Ascending aorta (tissue), 2 donors: ENCODE data around the gene C17orf100. TPM values are rescaled to one million over a fixed set of nuclear protein-coding genes. Genes with fewer than 3 reads are reported as not detected.
A peak's percentile ranks its signal among the peaks of the same experiment; 100 is the strongest.

Source experiments
- DNase-seq, 2 donors: peaks; one replicate each; pipeline ENCODE4 v3.0.0-alpha.2; 2019; ENCODE audit warnings: low spot score in 2 of 2
- H3K27ac ChIP-seq, 2 donors: fragments of 200-600 bp; sonication (generic); one replicate each; pipeline ENCODE4 v1.5.1; 2016 to 2017; ENCODE audit warnings: mild to moderate bottlenecking in 1 of 2
- H3K27me3 ChIP-seq: fragments of 200-600 bp; sonication (generic); one replicate; pipeline ENCODE4 v1.5.1; 2017
- H3K36me3 ChIP-seq, 2 donors: fragments of 200-600 bp; sonication (generic); one replicate each; pipeline ENCODE4 v1.5.1; 2016
- H3K4me1 ChIP-seq, 2 donors: fragments of 200-600 bp; sonication (generic); one replicate each; pipeline ENCODE4 v1.5.1; 2016 to 2017; ENCODE audit warnings: mild to moderate bottlenecking in 1 of 2
- H3K4me3 ChIP-seq, 2 donors: fragments of 200-600 bp; sonication (generic); one replicate each; pipeline ENCODE4 v1.5.1; 2016 to 2017; ENCODE audit warnings: mild to moderate bottlenecking in 1 of 2
- H3K9me3 ChIP-seq, 2 donors: fragments of 200-600 bp; sonication (generic); one replicate each; pipeline ENCODE4 v1.5.1; 2016
- CTCF ChIP-seq, 3 experiments: fragments of 200-600 bp in 2 of 3; fragments of 450-650 bp in 1 of 3; sonication (generic) in 2 of 3; IDR thresholded peaks; one replicate each; pipeline ENCODE4 v1.5.1; 2016 to 2019; ENCODE audit warnings: antibody characterized with exemption in 3 of 3, mild to moderate bottlenecking in 1 of 3, moderate library complexity in 1 of 3
- intact Hi-C: fragments of 100-400 bp; cut with DNase I; formaldehyde crosslinking; loops from one replicate; pipeline ENCODE4 v1.15.1; 2023
- total RNA-seq: library from RNA; depleted of rRNA; stranded (reverse); fragments of >200 nt; gene quantifications from one replicate; pipeline ENCODE4 v1.1.0, GENCODE V29; 2016

The C17orf100 gene
- total RNA-seq, 1 donor from 2014 or later: 4.3 TPM

GRCh38 chr17:6698004-6698403 lies 46.4 kb downstream of the C17orf100 start:
- Histone ChIP-seq H3K9me3 (no peaks in the 10 kb centered on the region), H3K27me3 (no peaks in the 10 kb centered on the region), H3K4me3 (no peak overlapping the region), H3K27ac (no peak overlapping the region), H3K4me1 (no peaks in the 10 kb centered on the region), H3K36me3 (no peaks in the 10 kb centered on the region)
- intact Hi-C loops: no loop called here
- DNase-seq: no peak
- TF ChIP-seq CTCF (IDR thresholded peaks at IDR 0.05): no peak

GRCh38 chr17:6699997-6700947 lies 48.7 kb downstream of the C17orf100 start:
- no peak for TF ChIP-seq CTCF (IDR thresholded peaks at IDR 0.05)
- Histone ChIP-seq H3K4me1 (no peaks in the 10 kb centered on the region), H3K36me3 (no peaks in the 10 kb centered on the region), H3K4me3 (no peak overlapping the region), H3K27ac (no peak overlapping the region), H3K9me3 (no peaks in the 10 kb centered on the region), H3K27me3 (no peaks in the 10 kb centered on the region)
- no peak for DNase-seq
- intact Hi-C loops: no loop called here

GRCh38 chr17:6700948-6701307 lies 49.4 kb downstream of the C17orf100 start:
- intact Hi-C loops: no loop called here
- Histone ChIP-seq H3K9me3 (no peaks in the 10 kb centered on the region), H3K36me3 (no peaks in the 10 kb centered on the region), H3K4me3 (no peak overlapping the region), H3K27ac (no peak overlapping the region), H3K27me3 (no peaks in the 10 kb centered on the region), H3K4me1 (no peaks in the 10 kb centered on the region)
- DNase-seq: no peak
- TF ChIP-seq CTCF (IDR thresholded peaks at IDR 0.05): no peak

GRCh38 chr17:6701719-6702118 lies 50.2 kb downstream of the C17orf100 start:
- DNase-seq: no peak
- intact Hi-C loops: no loop called here
- H3K4me3 ChIP-seq: no peak overlapping the region
- no peaks in the 10 kb centered on the region for H3K27me3 ChIP-seq
- no peaks in the 10 kb centered on the region for H3K36me3 ChIP-seq
- TF ChIP-seq CTCF (IDR thresholded peaks at IDR 0.05): peak in 1 of 3 experiments; percentile 20
- no peaks in the 10 kb centered on the region for H3K4me1 ChIP-seq
- no peaks in the 10 kb centered on the region for H3K9me3 ChIP-seq
- H3K27ac ChIP-seq: no peak overlapping the region

- no peak for DNase-seq
- Histone ChIP-seq H3K4me3 (no peak overlapping the region), H3K27ac (no peak overlapping the region), H3K36me3 (no peaks in the 10 kb centered on the region), H3K9me3 (no peaks in the 10 kb centered on the region), H3K4me1 (no peaks in the 10 kb centered on the region), H3K27me3 (no peaks in the 10 kb centered on the region)
- intact Hi-C loops: no loop called here
- TF ChIP-seq CTCF (IDR thresholded peaks at IDR 0.05): no peak
Observed at GRCh38 chr17:6702567-6703215, 51.1 kb downstream of the C17orf100 start.

Other genes starting within 250 kb of the C17orf100 start
- gene AIPL1, start 216.6 kb upstream of the C17orf100 start, total RNA-seq: not detected
- not detected for gene PIMREG, start 207.3 kb upstream of the C17orf100 start, total RNA-seq
- 10.4 TPM for gene PITPNM3, start 95.2 kb upstream of the C17orf100 start, total RNA-seq
- 2.9 TPM for gene KIAA0753, start 11.1 kb upstream of the C17orf100 start, total RNA-seq
- 0.96 TPM for gene TXNDC17, start 10.7 kb upstream of the C17orf100 start, total RNA-seq
- gene MED31, start 157 bp upstream of the C17orf100 start, total RNA-seq: not detected
- 0.21 TPM for gene SLC13A5, start 61.6 kb downstream of the C17orf100 start, total RNA-seq
- 39.8 TPM for gene XAF1, start 104.3 kb downstream of the C17orf100 start, total RNA-seq
- not detected for gene FBXO39, start 124.5 kb downstream of the C17orf100 start, total RNA-seq
- not detected for gene TEKT1, start 180.0 kb downstream of the C17orf100 start, total RNA-seq